Prostate gland (tissue), 2 donors: ENCODE data around the gene PUS1.

Experiments used
- CTCF ChIP-seq, 4 experiments: fragments of 200-600 bp in 2 of 4; fragments of 450-650 bp in 2 of 4; sonication (generic) in 2 of 4; IDR thresholded peaks; 1 replicate in 3 of 4; 2 replicates in 1 of 4; pipeline ENCODE4 v1.5.1; 2016 to 2019; ENCODE audit warnings: antibody characterized with exemption in 4 of 4, mild to moderate bottlenecking in 2 of 4, moderate library complexity in 2 of 4
- POLR2A ChIP-seq: fragments of 450-650 bp; IDR thresholded peaks from one replicate; pipeline ENCODE4 v1.6.1; 2016; ENCODE audit warnings: antibody characterized with exemption, mild to moderate bottlenecking
- POLR2AphosphoS5 ChIP-seq: sonication (generic); formaldehyde crosslinking; IDR thresholded peaks from one replicate; pipeline ENCODE4 v1.6.1; 2017; ENCODE audit warnings: antibody characterized with exemption

DNA sequence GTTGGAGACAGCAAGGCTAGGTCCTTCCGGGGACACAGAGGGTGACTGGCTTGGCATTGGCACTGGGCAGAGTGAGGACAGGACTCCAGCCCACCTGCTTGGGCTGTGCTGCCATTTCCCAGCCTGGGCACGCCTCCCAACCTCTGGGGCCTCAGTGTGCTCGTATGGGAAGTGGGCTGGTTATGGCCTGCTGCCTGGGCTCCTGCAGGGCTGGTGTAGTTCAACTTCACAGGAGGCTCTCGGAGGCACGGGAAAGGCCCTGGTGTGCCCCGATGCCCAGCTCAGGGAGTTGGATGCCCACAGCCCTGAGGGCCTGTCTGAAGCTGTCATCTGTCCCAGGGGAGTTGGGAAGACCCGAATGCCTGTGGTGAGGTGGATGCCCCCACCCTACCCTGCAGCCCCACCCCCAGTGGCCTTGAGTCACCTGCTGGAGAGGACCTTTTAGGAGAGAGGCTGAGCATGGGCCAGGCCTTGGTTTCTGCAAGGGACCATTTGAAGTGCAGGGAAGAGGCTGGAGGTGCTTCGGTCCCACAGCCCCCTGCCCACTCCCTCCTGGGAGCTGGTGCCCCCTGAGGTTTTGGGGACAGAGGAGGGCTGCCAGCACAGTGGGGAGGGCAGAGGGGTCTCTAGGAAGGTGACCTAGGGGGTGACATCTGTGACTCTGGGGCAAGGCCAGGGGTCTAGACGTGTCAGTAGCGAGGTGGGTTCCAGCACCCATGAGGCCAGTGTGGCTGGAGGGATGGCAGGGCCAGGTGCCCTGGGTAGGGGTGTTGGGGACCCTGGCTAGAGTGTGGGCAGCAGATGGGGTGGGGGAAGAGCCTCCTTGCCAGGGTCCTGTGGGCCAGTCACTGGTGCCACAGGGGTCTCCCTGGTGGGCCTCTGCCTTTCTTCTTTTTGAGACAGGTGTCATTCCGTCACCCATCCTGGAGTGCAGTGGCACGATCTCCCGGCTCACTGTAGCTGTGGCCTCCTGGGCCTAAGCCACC lies 25.5 kb upstream of the PUS1 start:
- TF ChIP-seq POLR2A, result no peak
- no peak for TF ChIP-seq CTCF (IDR thresholded peaks at IDR 0.05)
- no peak for TF ChIP-seq POLR2AphosphoS5
